Urothelium cell line (cell line): ENCODE data around the gene GOLGA6D.
"Not testable (repeated sequence)": the region's sequence is repeated elsewhere in the genome, so short reads cannot be mapped to it uniquely, and the experiment has no call there.

ENCODE experiments used
- DNase-seq: peaks from one replicate; pipeline ENCODE4 v3.0.0; 2011; ENCODE audit warnings: low spot score, mixed read lengths
- FAIRE-seq: peaks from 2 replicates; lab custom pipeline; 2011; peaks lifted over from hg19 to GRCh38; lab: Jason Lieb, UNC

GOLGA6D gene, protein sequence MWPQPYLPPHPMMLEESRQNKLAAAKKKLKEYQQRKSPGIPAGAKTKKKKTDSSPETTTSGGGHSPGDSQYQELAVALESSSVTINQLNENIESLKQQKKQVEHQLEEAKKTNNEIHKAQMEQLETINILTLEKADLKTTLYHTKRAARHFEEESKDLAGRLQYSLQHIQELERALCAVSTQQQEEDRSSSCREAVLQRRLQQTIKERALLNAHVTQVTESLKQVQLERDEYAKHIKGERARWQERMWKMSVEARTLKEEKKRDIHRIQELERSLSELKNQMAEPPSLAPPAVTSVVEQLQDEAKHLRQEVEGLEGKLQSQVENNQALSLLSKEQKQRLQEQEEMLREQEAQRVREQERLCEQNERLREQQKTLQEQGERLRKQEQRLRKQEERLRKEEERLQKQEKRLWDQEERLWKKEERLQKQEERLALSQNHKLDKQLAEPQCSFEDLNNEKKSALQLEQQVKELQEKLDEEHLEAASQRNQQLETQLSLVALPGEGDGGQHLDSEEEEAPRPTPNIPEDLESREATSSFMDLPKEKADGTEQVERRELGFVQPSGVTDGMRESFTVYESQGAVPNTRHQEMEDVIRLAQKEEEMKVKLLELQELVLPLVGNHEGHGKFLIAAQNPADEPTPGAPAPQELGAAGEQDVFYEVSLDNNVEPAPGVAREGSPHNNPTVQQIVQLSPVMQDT

GRCh38 chr15:75282572-75282971, at the start of gene GOLGA6D:
Gene GOLGA6D, plus strand, starts transcription at chr15:75282835. Its CDS starts 41 bp downstream, at chr15:75282876.
- FAIRE-seq, DNase-seq: not testable (repeated sequence)

DNA sequence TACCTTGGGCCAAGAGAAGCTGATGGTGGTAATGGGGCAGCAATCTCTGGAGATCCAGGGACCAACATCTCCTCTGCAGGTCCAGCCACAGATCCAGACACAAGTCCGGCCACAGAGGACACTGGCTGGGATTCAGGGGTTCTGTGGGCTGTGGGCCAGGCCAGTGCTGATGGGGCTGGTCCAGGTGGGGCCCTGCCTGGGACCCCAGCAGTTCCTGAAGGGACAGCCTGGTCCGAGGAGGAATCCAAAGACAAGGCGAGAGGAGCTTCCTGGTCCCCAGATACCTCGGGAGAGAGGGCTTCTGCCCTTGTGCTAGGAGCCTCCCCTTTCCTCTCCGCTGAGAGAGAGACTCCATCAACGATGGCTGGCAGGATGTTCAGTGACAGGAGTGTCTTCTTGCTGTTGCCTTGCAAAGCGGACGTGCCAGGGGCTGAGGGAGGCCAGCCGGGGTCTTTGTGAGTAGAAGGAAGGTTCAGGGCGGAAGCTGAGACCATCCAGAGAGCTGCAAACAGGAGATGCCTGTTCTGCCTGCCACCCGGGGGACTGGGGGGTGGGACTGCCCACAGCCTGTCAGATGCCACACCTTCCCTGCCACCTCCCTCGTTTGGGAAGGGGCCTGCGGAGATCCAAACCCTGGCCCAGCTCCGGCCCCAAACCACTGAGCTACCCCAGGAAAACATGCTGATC, 49.0 kb upstream of the GOLGA6D start:
- FAIRE-seq (no peak), DNase-seq (no peak)

GRCh38 chr15:75234191-75234810, 48.3 kb upstream of the GOLGA6D start:
- FAIRE-seq (no peak), DNase-seq (no peak)

DNA sequence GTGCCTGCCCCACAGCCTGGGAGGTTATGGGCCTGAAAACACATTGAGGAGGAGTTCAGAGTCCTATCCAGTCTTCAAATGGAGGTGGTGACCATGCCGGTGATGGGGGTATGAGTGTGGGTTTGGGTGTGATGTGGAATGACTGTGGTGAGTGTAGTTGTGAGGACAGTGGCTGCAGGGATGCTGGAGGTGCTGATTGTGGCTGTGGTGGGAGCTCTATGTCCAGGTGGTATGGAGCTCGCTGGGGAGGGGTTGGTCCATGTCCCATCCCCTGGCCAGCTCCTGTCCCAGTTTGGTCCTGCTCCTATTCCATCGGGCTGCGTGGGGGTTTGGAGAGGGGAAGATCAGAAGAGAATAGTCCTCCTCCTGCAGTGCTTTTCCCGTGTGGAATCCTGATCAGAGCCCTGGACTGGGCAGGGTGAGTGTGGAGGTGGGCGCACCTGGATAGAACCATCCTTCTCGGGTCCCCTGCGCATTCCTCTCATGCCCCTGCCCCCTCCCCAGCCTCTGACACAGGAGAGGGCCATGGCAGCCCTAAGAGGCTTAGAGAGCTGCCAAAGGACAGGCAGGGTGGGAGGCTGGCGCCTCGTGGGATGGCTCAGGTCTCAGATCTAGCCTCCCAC, 47.5 kb upstream of the GOLGA6D start:
- FAIRE-seq (no peak), DNase-seq (no peak)

DNA sequence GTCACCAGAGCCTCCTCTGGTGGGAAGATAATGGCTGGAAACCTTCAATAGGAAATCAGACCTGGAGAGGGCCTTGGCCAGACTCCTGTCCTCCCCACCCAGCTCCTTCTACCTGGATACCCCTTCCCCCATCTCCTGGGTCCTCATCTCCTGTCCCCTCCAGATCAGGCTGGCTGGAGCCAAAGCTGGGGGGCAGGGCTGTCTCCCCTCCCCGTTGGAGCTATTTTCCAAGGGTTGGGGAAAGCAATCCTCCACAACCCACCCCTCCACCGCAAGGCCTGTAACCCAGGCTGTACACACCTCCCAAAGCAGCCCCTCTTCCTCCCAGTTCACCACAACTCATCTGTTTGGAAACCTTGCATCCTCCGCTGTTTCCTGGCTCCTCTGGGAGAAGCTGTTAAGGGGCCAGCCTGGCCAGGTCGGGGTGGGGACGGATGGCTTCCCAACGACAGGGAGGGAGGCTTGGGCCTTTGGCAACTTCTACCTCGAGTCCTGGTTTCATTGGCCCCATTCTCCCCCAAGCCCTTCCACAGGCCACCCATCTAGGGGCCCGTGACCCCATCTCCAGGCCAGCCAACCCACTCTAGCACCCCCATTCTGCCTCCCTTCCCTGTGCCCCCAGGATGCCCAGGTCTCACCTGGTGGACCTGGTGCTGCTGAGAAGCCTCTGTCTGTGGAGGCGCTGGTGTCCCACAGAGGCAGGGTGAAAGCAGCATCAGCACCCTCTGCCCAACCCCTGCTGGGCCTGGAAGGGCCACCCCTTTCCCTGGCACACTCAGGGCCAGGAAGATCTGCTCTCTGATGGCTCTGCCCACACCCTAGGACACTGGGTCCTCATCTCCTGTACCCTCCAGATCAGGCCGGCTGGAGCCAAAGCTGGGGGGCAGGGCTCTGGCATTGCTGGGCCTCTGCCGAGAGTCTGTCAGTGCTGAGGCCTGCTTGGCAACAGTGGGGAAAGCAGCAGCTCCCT, 46.6 kb upstream of the GOLGA6D start:
- DNase-seq = no peak
- no peak for FAIRE-seq

- DNase-seq (no peak), FAIRE-seq (no peak)
These were observed 45.2 kb upstream of the GOLGA6D start for GRCh38 chr15:75237316-75237982.

DNA sequence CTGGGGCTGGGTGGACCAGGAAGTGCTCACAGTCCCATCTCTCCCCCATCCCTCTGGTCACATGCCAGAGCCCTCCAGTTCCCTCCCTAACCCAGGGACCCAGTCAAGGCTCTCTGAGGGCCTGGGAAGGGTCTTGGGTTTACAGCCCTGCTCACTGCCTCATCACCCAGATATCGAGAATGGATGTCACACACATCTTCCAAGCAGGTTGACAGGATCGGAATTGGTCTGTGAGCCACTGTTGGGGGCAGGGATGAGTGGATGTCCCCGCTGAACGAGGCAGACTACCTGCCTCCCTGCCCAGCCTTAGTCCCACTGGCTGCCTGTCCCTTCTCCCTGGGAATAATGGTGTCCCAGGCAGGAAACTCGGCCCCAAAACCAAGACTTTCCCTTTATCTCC, 44.5 kb upstream of the GOLGA6D start:
- DNase-seq = no peak
- FAIRE-seq = no peak

GRCh38 chr15:75245741-75246140, 36.9 kb upstream of the GOLGA6D start:
- not testable (repeated sequence) for DNase-seq, FAIRE-seq

DNA sequence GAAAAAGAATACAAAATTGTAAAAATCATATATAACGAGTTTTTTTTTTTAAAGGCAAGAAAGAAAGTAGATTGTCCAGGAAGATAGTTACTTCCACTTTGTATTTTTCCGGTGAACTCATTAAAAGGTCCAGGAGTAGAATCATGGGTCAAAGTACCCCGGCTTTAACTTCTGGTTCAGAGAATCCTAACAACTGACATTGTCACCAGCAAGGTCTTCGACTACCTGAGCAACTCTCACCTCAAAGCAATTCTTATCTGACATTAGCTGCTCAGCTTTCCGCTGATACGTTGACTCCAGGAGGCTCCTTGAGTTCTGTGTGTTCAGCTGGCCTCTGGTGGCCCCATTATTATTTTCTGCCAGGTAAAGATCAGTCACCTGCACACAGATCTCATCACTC, 33.6 kb upstream of the GOLGA6D start:
- not testable (repeated sequence) for FAIRE-seq

GRCh38 chr15:75249726-75250125, 32.9 kb upstream of the GOLGA6D start:
- FAIRE-seq (no peak), DNase-seq (no peak)

More for the DNA sequence above, 33.6 kb upstream of the GOLGA6D start:
- DNase-seq = not testable (repeated sequence)

GRCh38 chr15:75251343-75251742, 31.3 kb upstream of the GOLGA6D start:
- FAIRE-seq = not testable (repeated sequence)

DNA sequence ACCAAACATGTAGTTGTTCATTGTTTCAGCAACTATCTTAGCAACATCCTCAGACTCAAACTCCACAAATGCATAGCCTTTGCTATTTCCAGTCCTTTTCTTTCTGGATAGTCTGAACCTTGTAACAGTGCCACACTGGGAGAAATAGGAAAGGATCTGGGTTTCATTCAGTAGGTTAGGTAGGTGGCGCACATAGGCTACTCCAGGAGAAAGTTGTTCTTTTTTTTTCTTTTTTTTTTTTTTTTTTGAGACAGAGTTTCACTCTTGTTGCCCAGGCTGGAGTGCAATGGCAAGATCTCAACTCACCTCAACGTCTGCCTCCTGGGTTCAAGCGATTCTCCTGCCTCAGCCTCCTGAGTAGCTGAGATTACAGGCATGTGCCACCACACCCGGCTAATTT, 30.4 kb upstream of the GOLGA6D start:
- DNase-seq, FAIRE-seq: not testable (repeated sequence)

More at GRCh38 chr15:75251343-75251742, 31.3 kb upstream of the GOLGA6D start:
- DNase-seq = not testable (repeated sequence)

GRCh38 chr15:75258034-75258433, 24.6 kb upstream of the GOLGA6D start, which contains the start of gene GOLGA6C:
Gene GOLGA6C, plus strand, starts transcription at chr15:75258334. Its CDS starts 265 bp downstream, at chr15:75258599.
- DNase-seq, FAIRE-seq: not testable (repeated sequence)

DNA sequence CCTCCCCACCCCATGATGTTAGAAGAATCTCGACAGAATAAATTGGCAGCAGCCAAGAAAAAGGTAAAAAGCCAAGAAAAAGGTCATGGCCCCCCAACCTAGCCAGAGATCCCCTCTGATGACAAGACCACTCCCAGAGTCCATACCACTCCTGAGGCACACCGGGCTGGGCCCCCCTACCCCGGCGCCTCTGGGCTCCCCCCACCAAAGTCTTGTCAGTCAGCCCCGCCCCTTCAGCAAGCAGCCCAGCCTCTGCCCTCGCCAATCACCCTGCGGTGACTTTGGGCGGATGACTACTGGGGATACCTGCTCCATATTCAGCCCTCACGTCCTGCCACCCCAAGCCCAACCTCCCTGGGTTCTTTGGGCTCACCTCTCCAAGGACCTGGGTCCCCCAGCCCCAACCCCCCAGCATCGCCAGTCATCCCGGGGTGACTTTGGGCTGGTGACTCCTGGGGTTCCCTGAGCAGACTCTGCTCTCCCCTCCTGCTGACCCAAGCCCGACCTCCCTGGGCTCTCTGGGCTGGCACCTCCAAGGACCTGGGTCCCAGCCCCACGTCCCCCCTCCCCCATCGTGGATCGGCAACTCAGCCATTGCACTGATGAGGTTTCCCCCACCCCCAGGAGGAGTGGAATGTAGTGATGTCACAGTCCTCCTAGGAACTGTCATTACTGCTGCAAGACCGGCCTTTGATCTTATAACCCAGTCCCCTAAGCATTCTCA, 23.9 kb upstream of the GOLGA6D start:
- FAIRE-seq, DNase-seq: not testable (repeated sequence)

GRCh38 chr15:75259873-75260272, 22.8 kb upstream of the GOLGA6D start:
- FAIRE-seq, DNase-seq: not testable (repeated sequence)

DNA sequence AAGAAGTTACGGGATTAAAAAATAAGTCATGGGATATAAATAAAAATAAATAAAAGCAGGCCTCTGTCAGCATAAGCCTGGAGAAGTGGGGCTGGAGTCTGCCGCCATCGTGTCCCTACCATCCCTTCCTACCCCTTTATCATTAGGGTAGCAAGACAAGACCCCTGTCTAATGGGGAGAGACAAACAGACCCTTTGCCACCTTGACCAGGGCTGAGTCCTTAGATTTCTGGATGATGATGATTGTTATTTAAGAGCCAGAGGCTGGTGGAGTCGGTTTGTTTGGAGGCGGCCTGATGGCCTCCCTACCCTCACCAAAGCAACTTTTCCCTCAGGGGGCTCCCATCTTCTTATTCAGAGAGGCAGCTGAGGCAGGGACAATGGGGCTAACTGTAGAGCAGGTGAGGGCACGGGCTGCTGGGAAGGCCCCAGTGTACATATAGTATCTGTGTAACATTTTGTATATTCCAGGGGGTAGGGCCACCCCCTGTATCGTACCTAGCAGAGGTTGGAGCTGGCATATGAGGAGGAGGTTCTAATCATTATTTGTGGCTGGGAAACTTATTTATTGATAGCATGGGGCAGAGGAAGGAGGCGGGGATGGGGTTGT, 8.8 kb upstream of the GOLGA6D start:
- DNase-seq, FAIRE-seq: not testable (repeated sequence)

DNA sequence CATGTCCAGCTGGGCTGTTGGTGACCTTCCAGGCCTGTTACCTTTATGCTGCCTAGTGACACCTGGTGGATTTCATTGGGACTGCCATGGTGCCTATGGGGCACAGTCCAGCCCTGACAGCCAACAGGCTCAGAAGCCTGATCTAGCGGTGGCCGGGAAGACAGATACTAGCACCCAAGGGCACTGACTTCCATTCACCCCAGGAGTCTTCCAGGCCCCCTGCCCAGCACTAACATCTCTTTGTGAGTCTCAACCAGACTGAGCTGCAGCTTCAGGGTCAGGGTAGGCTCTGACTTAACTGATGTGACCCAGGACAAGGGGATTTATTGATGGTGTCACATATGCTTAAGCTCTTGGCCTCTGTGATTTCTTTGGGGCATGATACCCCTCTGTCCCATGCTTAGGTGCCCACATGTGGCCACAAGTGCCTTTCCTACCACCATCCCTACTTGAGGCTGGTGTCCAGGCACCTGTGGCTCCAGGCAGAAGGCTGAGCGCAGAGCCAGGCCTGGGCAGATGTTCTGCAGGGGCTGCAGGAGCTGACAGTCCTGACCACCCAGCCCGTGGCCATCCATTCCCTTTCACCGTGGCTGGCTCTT, 8.0 kb upstream of the GOLGA6D start:
- not testable (repeated sequence) for DNase-seq
- peak; percentile 74 for FAIRE-seq
